Measurements from ENCODE around the gene NPB.

NPB gene

DNA sequence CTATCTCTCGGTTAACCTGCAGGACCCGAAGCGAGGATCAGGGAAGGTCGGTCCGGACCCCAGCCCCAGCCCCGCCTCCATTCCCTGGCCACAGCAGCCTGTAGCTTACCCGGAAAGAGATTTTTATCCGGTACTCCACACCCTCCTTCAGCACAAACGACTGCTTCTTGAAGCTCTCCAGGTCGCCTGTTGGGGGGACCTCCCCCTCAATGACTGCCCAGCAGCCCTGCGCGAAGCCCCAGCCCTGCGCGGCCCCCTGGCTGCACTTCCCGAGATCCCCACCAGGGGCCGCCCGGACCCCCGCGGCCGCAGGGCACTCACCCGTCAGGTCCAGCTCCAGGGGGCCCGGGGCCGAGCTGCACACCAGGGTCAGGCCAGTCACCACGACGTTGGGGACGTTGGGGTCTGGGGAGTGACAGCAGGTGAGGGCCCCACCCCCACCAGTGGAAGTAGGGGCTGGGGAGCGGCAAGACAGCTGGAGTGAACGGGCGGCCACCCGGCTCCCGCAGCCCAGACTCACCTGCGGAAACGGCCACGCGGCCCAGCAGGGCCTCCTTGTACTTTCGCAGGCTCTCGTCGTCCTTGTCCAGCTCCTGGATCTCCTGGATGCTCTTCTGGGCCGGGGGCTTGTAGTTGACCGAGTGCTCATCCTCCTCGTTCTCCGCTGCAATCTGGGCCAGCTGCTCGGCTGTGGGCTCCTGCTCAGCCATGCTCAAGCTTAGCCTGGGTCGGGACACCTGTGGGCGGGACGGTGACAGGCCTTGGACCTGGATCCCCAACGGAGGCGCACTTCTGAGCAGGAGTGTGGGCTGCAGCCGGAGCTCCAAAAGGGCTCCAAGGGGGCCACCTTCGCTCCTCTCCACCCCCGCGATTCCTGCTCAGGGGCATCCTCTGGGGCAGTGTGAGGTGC lies 32.6 kb upstream of the NPB start:
- TF ChIP-seq, protein P1, sequence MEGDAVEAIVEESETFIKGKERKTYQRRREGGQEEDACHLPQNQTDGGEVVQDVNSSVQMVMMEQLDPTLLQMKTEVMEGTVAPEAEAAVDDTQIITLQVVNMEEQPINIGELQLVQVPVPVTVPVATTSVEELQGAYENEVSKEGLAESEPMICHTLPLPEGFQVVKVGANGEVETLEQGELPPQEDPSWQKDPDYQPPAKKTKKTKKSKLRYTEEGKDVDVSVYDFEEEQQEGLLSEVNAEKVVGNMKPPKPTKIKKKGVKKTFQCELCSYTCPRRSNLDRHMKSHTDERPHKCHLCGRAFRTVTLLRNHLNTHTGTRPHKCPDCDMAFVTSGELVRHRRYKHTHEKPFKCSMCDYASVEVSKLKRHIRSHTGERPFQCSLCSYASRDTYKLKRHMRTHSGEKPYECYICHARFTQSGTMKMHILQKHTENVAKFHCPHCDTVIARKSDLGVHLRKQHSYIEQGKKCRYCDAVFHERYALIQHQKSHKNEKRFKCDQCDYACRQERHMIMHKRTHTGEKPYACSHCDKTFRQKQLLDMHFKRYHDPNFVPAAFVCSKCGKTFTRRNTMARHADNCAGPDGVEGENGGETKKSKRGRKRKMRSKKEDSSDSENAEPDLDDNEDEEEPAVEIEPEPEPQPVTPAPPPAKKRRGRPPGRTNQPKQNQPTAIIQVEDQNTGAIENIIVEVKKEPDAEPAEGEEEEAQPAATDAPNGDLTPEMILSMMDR (IDR thresholded peaks at IDR 0.05; ENCODE audit: insufficient read depth, low read length, poor library complexity, severe bottlenecking) = peak; percentile 92
- Histone ChIP-seq H3K4me3 (replicated peaks; ENCODE audit: low read depth, low read length) (peak overlapping the region; percentile 90), H3K27me3 (replicated peaks; ENCODE audit: control insufficient read depth, insufficient read depth, low read length) (no peaks in the 10 kb centered on the region), H3K36me3 (ENCODE audit: control insufficient read depth, insufficient read depth, low read length) (peaks cover 30% of the 10 kb centered on the region)
- DNase-seq (ENCODE audit: extremely low read depth, insufficient read length) = peak; percentile 70

GRCh38 chr17:81870131-81870980 lies 31.7 kb upstream of the NPB start:
- peak; percentile 63 for DNase-seq (ENCODE audit: extremely low read depth, insufficient read length)
- no peaks in the 10 kb centered on the region for H3K27me3 ChIP-seq (replicated peaks; ENCODE audit: control insufficient read depth, insufficient read depth, low read length)
- H3K4me3 ChIP-seq (replicated peaks; ENCODE audit: low read depth, low read length) = peak overlapping the region; percentile 90
- peaks cover 28% of the 10 kb centered on the region for H3K36me3 ChIP-seq (ENCODE audit: control insufficient read depth, insufficient read depth, low read length)
- TF ChIP-seq, protein P1 (IDR thresholded peaks at IDR 0.05; ENCODE audit: insufficient read depth, low read length, poor library complexity, severe bottlenecking) = no peak

- TF ChIP-seq, protein P1 (IDR thresholded peaks at IDR 0.05; ENCODE audit: insufficient read depth, low read length, poor library complexity, severe bottlenecking) = no peak
- H3K4me3 ChIP-seq (replicated peaks; ENCODE audit: low read depth, low read length) = peak within 1 kb of the TSS; percentile 90
- peaks cover 22% of the 10 kb centered on the region for H3K36me3 ChIP-seq (ENCODE audit: control insufficient read depth, insufficient read depth, low read length)
- no peak for DNase-seq (ENCODE audit: extremely low read depth, insufficient read length)
- H3K27me3 ChIP-seq (replicated peaks; ENCODE audit: control insufficient read depth, insufficient read depth, low read length) = no peaks in the 10 kb centered on the region
These were observed 31.1 kb upstream of the NPB start, which contains the start of gene ARHGDIA for GRCh38 chr17:81870981-81871386. Gene ARHGDIA (minus strand): TSS chr17:81871337. CDS start chr17:81869930, 1,407 bp downstream.

GRCh38 chr17:81871387-81872230 lies 30.4 kb upstream of the NPB start:
- H3K27me3 ChIP-seq (replicated peaks; ENCODE audit: control insufficient read depth, insufficient read depth, low read length) = no peaks in the 10 kb centered on the region
- peaks cover 19% of the 10 kb centered on the region for H3K36me3 ChIP-seq (ENCODE audit: control insufficient read depth, insufficient read depth, low read length)
- peak overlapping the region; percentile 90 for H3K4me3 ChIP-seq (replicated peaks; ENCODE audit: low read depth, low read length)
- TF ChIP-seq, protein P1 (IDR thresholded peaks at IDR 0.05; ENCODE audit: insufficient read depth, low read length, poor library complexity, severe bottlenecking) = peak; percentile 12
- DNase-seq (ENCODE audit: extremely low read depth, insufficient read length) = peak; percentile 95

- DNase-seq (ENCODE audit: extremely low read depth, insufficient read length) = no peak
- no peak overlapping the region for H3K4me3 ChIP-seq (replicated peaks; ENCODE audit: low read depth, low read length)
- peaks cover 5% of the 10 kb centered on the region for H3K36me3 ChIP-seq (ENCODE audit: control insufficient read depth, insufficient read depth, low read length)
- no peaks in the 10 kb centered on the region for H3K27me3 ChIP-seq (replicated peaks; ENCODE audit: control insufficient read depth, insufficient read depth, low read length)
- TF ChIP-seq, protein P1 (IDR thresholded peaks at IDR 0.05; ENCODE audit: insufficient read depth, low read length, poor library complexity, severe bottlenecking) = no peak
These were observed 24.5 kb upstream of the NPB start for GRCh38 chr17:81877569-81877968.

Measured in GM06990 (cell line).